NCI-H1092 (cell line): ENCODE measurements around the gene STRA6.
A peak's percentile ranks its signal among the peaks of the same experiment; 100 is the strongest.

Source experiments
- DNase-seq: peaks from one replicate; lab custom pipeline; 2025; lab: John Stamatoyannopoulos, UW

Gene STRA6

DNA sequence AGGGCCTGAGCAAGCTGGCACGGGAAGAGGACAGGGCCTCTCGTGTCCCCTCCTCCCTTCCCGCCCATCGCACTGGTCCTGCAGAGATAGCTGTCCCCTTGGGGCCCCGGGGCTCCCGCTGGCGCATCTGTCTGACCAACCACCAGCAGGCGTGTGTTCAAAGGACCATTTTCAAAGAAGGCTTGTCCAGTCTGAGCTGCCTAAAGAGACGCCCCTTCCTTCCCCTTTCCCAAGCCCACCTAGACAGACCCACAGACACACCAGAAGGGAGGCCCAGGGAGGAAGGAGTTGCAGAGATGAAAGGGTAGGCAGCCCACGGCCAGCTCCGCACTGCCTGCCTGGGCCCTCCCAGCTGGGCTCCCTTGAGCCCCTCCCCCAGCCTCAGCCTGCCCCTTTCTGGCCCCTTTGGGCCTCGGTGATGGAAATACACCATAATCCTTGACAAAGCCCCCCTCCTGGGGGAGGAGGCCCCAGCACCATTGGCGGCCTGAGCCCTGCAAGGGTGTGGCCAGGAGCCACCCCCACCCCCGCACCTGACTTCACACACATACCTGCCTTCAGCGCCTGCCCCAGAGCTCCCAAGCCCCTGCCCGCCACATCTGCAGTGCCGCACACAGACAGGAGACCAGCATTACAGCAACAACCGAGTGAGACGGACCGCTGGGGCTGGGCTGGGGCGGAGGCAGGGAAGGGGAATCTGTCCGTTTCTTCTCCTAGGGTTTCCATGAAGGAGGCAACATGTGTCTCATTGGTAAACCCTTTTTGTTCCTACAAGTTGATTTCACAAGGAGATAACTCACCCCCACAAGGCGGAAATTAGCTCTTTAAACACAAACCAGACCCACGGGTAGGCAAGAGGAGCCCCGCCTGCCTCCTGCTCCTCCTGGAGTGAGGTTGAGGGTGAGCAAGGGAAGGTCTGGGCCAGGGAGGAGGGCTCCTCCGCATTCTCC lies at the start of gene STRA6:
STRA6 (minus strand) TSS at position 336 of the 950 bp plus-strand sequence. CDS start 520 bp downstream, outside the sequence.
- DNase-seq: no peak

DNA sequence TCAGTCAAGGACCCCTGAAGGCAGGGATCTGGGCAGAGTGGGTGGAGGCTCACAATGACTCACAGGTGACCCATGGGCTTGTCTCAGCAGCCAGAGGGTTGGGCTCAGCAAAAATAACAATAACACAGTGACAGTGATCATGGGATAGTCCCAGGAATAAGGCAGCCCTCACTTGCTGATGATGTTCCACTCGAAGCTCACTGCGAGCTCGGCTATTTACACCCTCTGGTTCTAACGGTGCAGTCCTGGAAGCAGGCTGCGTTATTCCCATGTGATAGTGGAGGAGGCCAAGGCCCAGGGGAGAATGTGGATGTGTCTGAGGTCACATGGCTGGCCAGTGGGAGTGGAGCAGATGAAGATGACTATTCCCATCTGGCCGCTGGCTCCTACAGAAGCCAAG lies 49.7 kb upstream of the STRA6 start:
- DNase-seq: no peak

GRCh38 chr15:74251131-74251811 lies 48.7 kb upstream of the STRA6 start:
- DNase-seq: peak; percentile 28

GRCh38 chr15:74250266-74250665 lies 47.7 kb upstream of the STRA6 start:
- DNase-seq: no peak

GRCh38 chr15:74245342-74245931 lies 42.9 kb upstream of the STRA6 start:
- peak; percentile 86 for DNase-seq

- no peak for DNase-seq
Measured at GRCh38 chr15:74244822-74245341, 42.3 kb upstream of the STRA6 start.

DNA sequence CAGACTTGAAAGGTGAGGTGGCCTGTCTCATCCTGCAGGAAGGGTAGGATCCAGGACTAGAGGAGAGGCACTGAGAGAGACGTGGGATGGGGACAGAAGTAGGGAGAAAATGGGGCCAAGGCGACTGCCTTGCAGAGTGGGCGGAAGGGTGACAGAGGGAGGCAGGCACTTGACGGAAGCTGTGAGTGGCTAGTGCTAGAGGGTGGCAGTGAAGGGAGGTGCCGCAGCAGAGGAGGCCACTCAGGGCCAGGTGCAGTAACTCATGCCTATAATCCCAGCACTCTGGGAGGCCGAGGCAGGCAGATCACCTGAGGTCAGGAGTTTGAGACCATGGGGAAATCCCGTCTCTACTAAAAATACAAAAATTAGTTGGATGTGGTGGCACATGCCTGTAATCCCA lies 40.8 kb upstream of the STRA6 start:
- no peak for DNase-seq

DNA sequence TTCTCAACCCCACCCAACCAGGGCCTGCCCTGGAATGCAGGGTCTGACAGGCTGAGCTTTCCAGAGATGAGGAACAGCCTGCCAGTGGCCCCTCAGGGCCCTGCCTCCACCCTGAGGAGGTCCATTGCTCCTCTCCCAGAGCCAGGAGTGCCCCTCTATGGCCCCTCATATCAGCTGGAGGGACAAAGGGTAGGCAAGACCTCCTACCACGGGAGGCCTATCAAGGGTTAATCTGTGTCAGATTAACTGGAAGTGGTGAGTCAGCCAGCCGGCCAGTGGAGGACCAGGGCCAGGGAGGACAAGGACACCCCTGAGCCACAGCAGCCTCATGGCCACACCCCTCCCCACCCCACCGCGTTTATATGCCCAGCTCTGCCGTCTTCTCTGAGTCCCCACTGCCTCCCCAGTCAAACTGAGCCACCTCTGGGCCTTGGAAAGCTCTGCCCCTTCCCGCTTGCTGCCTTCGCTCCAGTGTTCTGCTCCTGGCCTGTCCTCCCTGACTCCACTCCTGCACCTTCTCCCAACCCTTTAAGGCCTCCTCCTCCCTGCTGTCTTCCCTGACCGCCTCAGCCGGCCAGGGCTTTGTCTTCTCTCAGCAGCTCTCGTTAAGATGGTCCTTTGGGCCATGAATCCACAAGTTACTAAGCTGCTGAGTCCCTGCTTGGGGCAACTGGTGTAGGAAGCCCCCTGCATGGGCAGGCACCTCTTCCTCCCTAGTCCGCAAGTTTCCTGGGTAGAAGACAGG lies 40.0 kb upstream of the STRA6 start:
- DNase-seq: no peak

DNA sequence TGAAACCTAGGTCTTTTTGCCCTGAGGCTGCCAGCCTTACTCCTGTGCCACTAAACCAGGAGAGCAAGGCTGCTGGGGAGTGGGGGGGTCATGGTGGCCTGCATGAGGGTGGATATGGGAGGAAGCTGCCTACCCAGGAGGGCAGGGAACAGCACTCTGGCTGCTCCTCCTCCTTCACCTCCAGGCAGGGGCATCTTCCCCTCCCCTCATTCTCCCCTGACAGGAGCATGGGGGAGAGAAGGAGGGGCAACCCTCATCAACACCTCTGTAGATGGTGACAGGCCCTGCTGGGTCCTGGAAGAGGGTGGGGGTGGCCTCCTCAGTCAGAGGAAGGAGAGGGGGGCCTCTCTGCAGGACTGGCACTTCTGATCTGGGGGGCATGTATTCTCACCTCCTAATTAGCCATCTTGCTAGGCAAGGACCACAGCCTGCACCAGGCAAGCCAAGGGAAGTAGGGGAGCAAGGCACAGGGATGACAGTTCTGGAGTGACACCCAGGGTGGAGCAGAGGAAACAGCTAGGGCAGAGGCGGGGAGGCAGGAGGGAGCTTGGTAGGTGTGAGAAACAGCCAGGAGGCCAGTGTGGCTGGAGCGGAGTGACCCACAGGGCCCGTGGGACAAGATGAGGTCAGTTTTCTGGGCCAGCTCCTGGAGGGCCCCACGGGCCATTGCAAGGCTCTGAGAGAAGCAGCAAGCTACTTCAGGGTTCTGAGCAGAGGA lies 38.5 kb upstream of the STRA6 start:
- DNase-seq: no peak

- peak; percentile 94 for DNase-seq
Measured at GRCh38 chr15:74240002-74240568, 37.5 kb upstream of the STRA6 start.

- DNase-seq: peak; percentile 40
Measured at GRCh38 chr15:74239051-74239705, 36.6 kb upstream of the STRA6 start.

DNA sequence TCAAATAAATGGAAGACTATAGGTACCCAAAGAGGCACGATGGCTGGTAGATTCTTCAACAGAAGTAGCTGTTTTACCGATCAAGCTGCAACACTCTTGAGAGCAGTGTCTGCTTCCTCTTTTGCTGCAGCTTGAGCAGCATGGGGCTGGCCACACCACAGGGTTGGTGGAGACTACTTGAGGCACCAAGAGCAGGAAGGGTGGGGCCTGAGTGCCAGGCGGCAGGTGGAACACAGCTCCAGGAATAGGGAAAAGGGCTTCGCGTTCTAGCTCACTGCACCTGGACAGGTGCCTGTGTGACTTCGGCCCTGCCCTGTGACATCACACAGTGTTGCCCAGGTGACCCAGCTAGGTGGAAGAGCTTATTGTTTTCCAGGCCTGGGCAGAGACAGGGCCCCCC lies 33.4 kb upstream of the STRA6 start, which contains the start of gene CCDC33:
CCDC33 (plus strand) TSS at position 365 of the 400 bp plus-strand sequence. CDS start 394 bp downstream, outside the sequence.
- DNase-seq: no peak

DNA sequence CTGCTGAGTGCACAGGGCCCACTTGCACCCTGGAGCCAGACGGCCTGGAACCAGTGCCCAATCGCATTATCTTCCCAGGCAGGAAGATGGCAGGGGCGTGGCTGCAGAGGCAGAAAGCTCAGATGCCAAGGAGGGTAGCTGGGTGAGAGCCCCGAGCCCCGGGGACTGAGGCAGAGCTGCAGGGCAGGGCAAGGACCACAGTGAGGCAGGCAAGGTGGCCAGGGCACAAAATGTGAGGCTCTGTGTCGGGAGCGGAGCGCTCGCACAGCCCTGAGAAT lies 31.9 kb upstream of the STRA6 start:
- DNase-seq: no peak

- DNase-seq: no peak
Measured at GRCh38 chr15:74233851-74234597, 31.4 kb upstream of the STRA6 start.

- DNase-seq: no peak
Measured at GRCh38 chr15:74233373-74233772, 30.8 kb upstream of the STRA6 start.

DNA sequence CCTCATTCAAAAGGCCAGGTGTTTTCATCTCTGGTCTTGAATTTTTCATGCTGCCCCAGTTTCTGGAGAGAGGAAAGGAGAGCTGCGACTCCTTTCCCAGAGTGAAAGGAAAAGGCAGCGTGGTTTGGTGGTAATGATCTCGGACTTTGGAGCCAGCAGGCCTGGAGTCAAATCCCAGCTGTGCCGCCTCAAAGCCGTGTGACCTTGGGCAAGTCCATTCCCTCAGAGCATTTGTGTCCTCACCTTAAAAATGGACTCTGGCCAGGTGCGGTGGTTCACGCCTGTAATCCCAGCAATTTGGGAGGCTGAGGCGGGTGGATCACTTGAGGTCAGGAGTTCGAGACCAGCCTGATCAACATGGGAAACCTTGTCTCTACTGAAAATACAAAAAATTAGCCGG lies 28.9 kb upstream of the STRA6 start:
- DNase-seq: no peak

GRCh38 chr15:74229686-74230085 lies 27.1 kb upstream of the STRA6 start:
- no peak for DNase-seq

- peak; percentile 50 for DNase-seq
Measured at GRCh38 chr15:74228723-74229081, 26.1 kb upstream of the STRA6 start.

DNA sequence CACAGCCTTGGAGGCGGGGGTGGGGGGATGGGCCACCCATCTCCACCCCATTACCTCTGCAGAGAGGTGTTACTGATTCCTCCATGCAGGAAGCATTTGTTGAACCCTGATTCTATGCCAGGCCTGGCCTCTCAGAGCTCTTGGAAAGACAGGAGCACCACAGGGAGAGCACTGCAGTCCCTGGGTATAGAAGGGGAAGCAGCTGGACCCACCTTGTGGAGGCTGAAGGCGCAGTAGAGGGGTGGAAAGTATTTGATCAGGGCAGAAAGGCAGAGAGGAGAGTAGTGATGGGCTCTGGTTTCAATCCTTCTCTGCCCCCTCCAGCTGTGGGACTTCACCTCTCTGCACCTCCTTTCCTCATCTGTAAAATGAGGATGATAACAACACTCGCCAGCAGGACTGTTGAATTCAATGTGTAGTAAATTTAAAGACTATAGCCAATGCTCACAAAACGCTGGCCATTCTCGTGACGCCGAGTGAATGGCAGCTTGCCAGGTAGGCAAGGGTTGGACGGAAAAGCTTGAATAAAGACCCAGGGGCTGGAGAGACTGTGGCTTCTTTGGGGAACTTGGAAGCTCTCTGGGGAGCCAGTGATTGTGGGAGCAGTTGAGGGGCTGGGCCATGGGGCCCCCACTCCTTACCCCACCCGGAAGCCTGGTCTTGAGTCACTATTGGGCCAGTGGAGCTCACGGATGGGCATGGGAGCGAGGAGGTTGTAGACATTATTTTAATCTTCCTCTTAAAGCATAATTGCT lies 25.6 kb upstream of the STRA6 start:
- peak; percentile 73 for DNase-seq
